ENCODE data around the gene DCXR.

GRCh38 chr17:82043507-82043906, 6.0 kb upstream of the DCXR start:
- TF ChIP-seq, protein P1, sequence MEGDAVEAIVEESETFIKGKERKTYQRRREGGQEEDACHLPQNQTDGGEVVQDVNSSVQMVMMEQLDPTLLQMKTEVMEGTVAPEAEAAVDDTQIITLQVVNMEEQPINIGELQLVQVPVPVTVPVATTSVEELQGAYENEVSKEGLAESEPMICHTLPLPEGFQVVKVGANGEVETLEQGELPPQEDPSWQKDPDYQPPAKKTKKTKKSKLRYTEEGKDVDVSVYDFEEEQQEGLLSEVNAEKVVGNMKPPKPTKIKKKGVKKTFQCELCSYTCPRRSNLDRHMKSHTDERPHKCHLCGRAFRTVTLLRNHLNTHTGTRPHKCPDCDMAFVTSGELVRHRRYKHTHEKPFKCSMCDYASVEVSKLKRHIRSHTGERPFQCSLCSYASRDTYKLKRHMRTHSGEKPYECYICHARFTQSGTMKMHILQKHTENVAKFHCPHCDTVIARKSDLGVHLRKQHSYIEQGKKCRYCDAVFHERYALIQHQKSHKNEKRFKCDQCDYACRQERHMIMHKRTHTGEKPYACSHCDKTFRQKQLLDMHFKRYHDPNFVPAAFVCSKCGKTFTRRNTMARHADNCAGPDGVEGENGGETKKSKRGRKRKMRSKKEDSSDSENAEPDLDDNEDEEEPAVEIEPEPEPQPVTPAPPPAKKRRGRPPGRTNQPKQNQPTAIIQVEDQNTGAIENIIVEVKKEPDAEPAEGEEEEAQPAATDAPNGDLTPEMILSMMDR (IDR thresholded peaks at IDR 0.05): no peak
- TF ChIP-seq POLR2A (IDR thresholded peaks at IDR 0.05): no peak
- no peak for TF ChIP-seq EP300 (IDR thresholded peaks at IDR 0.05)
- no peak for TF ChIP-seq POLR2AphosphoS5 (IDR thresholded peaks at IDR 0.05)

Measured in upper lobe of left lung (tissue), 4 donors.